OCI-LY1 (cell line): ENCODE results near the gene CDC14B.

Source experiments
- CTCF ChIP-seq: fragments of 200-600 bp; sonication (generic), shearing (Covaris generic); IDR thresholded peaks from 2 replicates; pipeline ENCODE4 v1.5.1; 2017; ENCODE audit warnings: mild to moderate bottlenecking, antibody characterized with exemption, low read length, moderate library complexity, mixed read lengths
- EZH2 ChIP-seq: fragments of 200-600 bp; sonication (generic), shearing (Covaris generic); IDR thresholded peaks from 2 replicates; pipeline ENCODE4 v1.8.0; 2017; ENCODE audit warnings: borderline replicate concordance, mixed run types, mild to moderate bottlenecking, antibody characterized with exemption, low read length, moderate library complexity, mixed read lengths

GRCh38 chr9:96636368-96636767, 16.7 kb upstream of the CDC14B start:
- TF ChIP-seq EZH2 (no peak), CTCF (no peak)
